Measurements from ENCODE around the gene MAP3K2.
A peak's percentile ranks its signal among the peaks of the same experiment; 100 is the strongest.
"Not testable (repeated sequence)": the region's sequence is repeated elsewhere in the genome, so short reads cannot be mapped to it uniquely, and the experiment has no call there.

Gene MAP3K2

DNA sequence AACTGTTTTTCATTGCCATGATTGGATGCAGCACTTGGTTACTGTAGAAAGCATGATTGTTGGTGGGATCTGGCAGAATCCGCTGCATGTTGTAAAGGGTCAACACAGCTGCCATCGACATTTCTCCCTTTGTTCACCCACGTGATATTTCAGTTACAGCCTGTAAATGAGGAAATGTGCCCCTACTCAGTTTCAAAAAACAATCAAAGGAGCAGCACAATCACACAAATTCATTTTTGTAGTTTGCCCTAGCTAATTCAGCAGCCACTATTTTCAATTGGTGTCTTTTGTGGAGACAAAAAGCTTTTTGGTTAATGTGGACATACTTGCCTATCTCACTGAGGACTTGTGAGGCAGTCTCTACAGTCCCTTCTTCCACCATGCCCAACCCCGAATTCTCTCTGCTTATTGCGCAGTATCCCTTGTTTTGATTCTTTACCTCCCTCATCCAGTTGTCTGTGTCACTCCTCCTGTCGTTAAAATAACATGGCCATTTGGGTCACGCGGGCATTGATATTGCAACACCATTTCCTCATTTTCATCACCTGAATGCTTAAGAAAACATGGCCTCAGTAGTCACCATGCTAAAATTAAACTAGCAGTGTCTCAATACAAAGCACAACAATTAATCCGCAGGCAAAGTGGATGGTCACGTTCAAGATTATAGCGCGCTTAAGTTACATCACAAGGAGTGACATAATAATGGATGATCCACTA lies 24.0 kb upstream of the MAP3K2 start:
- H3K36me3 ChIP-seq (ENCODE audit: insufficient read depth, low read length), result no peaks in the 10 kb centered on the region
- peak overlapping the region; percentile 22 for H3K4me3 ChIP-seq (ENCODE audit: low read length)
- no peaks in the 10 kb centered on the region for H3K9me3 ChIP-seq (replicated peaks; ENCODE audit: low read length)
- peak overlapping the region; percentile 31 for H3K9ac ChIP-seq (ENCODE audit: low read depth, low read length)
- no peaks in the 10 kb centered on the region for H3K27me3 ChIP-seq (ENCODE audit: control insufficient read depth, insufficient read depth, low read length)
- peak overlapping the region; percentile 72 for H3K4me2 ChIP-seq (ENCODE audit: low read length)
- peaks cover 89% of the 10 kb centered on the region for H3K4me1 ChIP-seq (ENCODE audit: control insufficient read depth, insufficient read depth, low read length)

DNA sequence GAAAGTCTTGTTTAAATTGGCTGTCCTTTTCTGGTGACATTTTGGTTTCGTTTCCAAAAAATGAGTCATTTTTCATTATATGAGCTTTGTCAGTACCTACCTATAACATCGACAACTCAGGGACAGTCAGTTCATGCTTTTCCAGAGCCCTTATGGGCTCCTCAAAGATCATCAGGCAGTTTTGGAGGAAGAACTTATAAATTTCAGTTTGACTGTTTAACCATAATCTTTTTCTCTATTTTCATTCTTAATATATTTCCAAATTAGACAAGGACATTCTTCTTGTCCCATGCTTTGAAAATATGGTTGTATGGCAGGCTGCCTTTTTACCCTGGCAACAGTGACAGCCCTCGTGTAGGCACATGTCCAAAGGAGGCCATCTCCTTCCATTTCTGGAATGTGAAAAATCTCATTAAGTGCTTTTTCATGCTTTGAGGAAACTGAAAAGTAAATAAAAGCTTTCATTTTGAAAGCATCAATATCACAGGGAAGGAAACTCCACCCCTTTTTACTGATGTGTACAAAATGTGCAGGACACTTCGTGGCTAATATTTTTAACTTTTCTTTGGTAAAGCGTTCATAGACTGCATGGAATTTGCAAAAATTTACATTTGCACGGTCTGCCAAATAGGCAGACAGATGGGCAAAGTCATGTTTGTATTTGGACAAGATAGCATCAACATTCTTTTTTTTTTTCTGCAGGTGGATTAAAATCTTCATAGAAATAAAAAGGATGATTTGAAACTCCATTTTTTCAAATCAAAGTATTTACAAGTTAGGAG lies 23.3 kb upstream of the MAP3K2 start:
- peak overlapping the region; percentile 36 for H3K4me3 ChIP-seq (ENCODE audit: low read length)

DNA sequence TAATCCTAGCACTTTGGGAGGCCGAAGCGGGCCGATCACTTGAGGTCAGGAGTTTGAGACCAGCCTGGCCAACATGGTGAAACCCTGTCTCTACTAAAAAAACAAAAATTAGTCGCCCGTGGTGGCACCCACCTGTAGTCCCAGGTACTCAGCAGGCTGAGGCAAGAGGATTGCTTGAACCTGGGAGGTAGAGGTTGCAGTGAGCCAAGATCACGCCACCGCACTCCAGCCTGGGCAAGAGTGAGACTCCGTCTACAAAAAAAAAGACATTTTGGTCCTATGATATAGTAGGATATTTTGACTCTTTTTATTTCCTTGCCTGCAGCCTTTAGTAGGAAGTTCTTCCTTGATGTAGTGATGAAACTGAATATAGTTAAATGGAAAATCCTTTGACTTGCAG lies 21.9 kb upstream of the MAP3K2 start:
- not testable (repeated sequence) for H3K9ac ChIP-seq (ENCODE audit: low read depth, low read length); H3K4me3 ChIP-seq (ENCODE audit: low read length); H3K4me2 ChIP-seq (ENCODE audit: low read length); H3K9me3 ChIP-seq (replicated peaks; ENCODE audit: low read length); H3K27me3 ChIP-seq (ENCODE audit: control insufficient read depth, insufficient read depth, low read length); H3K36me3 ChIP-seq (ENCODE audit: insufficient read depth, low read length)
- peaks cover 71% of the 10 kb centered on the region for H3K4me1 ChIP-seq (ENCODE audit: control insufficient read depth, insufficient read depth, low read length)

More for the DNA sequence above, 23.3 kb upstream of the MAP3K2 start:
- Histone ChIP-seq H3K9me3 (replicated peaks; ENCODE audit: low read length) (no peaks in the 10 kb centered on the region), H3K9ac (ENCODE audit: low read depth, low read length) (peak overlapping the region; percentile 57), H3K27me3 (ENCODE audit: control insufficient read depth, insufficient read depth, low read length) (no peaks in the 10 kb centered on the region), H3K36me3 (ENCODE audit: insufficient read depth, low read length) (no peaks in the 10 kb centered on the region), H3K4me2 (ENCODE audit: low read length) (peak overlapping the region; percentile 72), H3K4me1 (ENCODE audit: control insufficient read depth, insufficient read depth, low read length) (peaks cover 85% of the 10 kb centered on the region)

DNA sequence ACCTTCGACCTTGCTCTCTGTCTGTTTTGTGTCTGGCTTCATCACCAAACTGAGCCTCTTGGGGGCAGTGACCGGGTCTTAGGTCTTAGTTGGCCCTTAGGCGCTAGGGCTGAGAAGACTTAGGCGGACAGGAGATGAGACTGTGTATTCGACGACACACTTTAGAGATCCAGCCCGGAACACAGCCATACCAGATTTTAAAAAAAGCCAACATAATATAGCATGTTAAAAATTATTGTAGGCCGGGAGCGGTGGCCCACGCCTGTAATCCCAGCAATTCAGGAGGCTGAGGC lies 21.0 kb upstream of the MAP3K2 start:
- H3K4me1 ChIP-seq (ENCODE audit: control insufficient read depth, insufficient read depth, low read length), result peaks cover 68% of the 10 kb centered on the region
- H3K4me3 ChIP-seq (ENCODE audit: low read length), result peak overlapping the region; percentile 62
- H3K36me3 ChIP-seq (ENCODE audit: insufficient read depth, low read length), result no peaks in the 10 kb centered on the region
- peak overlapping the region; percentile 79 for H3K9ac ChIP-seq (ENCODE audit: low read depth, low read length)
- no peaks in the 10 kb centered on the region for H3K27me3 ChIP-seq (ENCODE audit: control insufficient read depth, insufficient read depth, low read length)
- peak overlapping the region; percentile 73 for H3K4me2 ChIP-seq (ENCODE audit: low read length)
- no peaks in the 10 kb centered on the region for H3K9me3 ChIP-seq (replicated peaks; ENCODE audit: low read length)

DNA sequence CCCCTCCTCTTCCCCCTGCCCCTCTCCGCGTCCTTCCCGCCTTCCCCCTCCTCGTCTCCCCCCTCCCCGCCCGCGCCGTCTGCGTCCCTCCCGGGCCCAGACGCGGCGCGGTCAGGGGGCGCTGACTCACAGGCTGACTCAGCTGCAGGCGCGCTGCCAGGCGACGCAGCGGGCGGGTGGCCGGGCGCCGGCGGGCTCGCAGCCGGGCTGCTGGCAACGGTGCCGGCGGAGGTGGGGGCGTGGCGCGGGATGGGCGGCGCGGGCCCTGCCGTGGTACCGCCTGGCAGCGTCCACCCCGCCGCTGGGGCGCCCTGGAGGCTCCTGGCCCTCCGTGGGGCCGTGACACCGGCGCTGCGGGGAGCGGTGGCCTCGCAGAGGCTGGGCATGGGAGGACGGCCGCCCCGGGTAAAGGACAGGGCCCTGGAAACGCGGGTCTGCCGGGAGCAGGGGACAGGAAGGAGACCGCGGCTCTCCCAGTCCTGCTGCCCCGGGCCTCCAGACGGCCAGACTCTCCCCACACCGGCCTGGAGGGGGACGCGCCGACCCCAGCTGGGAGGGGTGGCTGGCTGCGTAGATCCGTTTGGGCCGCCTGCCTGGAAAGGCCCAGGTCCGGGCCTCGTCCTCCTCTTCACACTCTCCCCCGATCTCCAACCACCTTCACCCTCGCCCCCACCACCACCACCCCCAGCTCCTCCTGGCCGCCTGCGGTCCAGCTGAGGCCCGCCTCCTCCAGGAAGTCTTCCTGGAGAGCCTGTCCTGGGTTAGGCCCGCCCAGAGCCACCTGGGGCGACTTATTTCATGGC lies 20.4 kb upstream of the MAP3K2 start:
- H3K9ac ChIP-seq (ENCODE audit: low read depth, low read length), result peak overlapping the region; percentile 79

DNA sequence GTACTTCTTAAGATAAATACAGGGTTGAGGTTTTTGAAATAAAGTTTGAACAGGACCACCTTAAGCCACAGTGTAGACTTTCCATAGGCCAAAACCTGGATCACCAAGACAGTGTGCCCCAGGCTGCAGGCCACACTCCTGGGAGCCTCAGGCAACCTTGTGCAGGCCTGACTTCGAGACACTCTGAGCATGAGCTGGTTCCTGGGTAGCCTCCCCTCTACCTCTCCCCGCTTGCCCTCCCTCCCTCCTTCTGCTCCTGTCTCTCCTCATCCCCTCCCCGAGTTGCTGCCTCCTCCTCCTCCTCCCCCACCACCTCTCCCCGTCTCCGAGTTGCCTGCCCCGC lies 19.9 kb upstream of the MAP3K2 start:
- H3K27me3 ChIP-seq (ENCODE audit: control insufficient read depth, insufficient read depth, low read length), result no peaks in the 10 kb centered on the region
- H3K36me3 ChIP-seq (ENCODE audit: insufficient read depth, low read length), result no peaks in the 10 kb centered on the region
- H3K9me3 ChIP-seq (replicated peaks; ENCODE audit: low read length), result no peaks in the 10 kb centered on the region
- H3K4me3 ChIP-seq (ENCODE audit: low read length), result no peak overlapping the region
- no peak overlapping the region for H3K9ac ChIP-seq (ENCODE audit: low read depth, low read length)
- no peak overlapping the region for H3K4me2 ChIP-seq (ENCODE audit: low read length)
- H3K4me1 ChIP-seq (ENCODE audit: control insufficient read depth, insufficient read depth, low read length), result peaks cover 57% of the 10 kb centered on the region

More for the DNA sequence above, 20.4 kb upstream of the MAP3K2 start:
- Histone ChIP-seq H3K4me1 (ENCODE audit: control insufficient read depth, insufficient read depth, low read length) (peaks cover 62% of the 10 kb centered on the region), H3K9me3 (replicated peaks; ENCODE audit: low read length) (no peaks in the 10 kb centered on the region), H3K4me3 (ENCODE audit: low read length) (peak overlapping the region; percentile 62), H3K4me2 (ENCODE audit: low read length) (peak overlapping the region; percentile 73), H3K36me3 (ENCODE audit: insufficient read depth, low read length) (no peaks in the 10 kb centered on the region), H3K27me3 (ENCODE audit: control insufficient read depth, insufficient read depth, low read length) (no peaks in the 10 kb centered on the region)

DNA sequence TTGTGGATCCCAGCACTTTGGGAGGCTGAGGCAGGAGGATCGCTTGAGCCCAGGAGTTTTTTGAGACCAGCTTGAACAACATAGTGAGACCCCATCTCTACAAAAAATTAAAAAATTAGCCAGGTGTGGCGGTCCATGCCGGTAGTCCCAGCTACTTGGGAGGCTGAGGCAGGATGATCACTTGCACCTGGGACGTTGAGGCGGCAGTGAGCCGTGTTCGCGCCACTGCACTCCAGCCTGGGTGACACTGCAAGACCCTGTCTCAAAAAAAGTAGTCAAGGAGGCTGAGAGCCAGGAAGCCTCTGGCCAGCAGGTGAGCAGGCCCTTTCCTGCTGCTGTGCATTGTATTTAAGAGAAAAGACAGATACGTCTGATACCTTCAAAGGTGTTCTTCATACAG lies 19.3 kb upstream of the MAP3K2 start:
- Histone ChIP-seq H3K36me3 (ENCODE audit: insufficient read depth, low read length) (no peaks in the 10 kb centered on the region), H3K4me2 (ENCODE audit: low read length) (no peak overlapping the region), H3K27me3 (ENCODE audit: control insufficient read depth, insufficient read depth, low read length) (no peaks in the 10 kb centered on the region), H3K9me3 (replicated peaks; ENCODE audit: low read length) (no peaks in the 10 kb centered on the region), H3K4me3 (ENCODE audit: low read length) (no peak overlapping the region), H3K9ac (ENCODE audit: low read depth, low read length) (no peak overlapping the region), H3K4me1 (ENCODE audit: control insufficient read depth, insufficient read depth, low read length) (peaks cover 52% of the 10 kb centered on the region)

DNA sequence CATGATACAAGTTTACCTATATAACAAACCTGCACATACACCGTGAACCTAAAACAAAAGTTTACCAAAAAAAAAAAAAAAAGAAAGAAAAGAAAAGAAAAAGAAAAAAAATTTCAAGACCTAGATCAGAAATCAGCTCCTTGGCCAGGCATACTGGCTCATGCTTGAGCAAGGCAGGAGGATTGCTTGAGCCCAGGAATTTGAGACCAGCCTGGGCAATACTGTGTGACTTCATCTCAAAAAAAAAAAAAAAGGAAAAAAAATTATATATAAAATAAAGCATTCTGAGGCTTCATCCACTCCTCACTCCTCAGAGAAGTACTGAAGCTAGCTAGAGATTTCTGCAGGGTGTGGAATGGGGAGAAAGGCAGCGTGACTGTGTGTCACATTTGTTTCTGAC lies 18.7 kb upstream of the MAP3K2 start:
- H3K9ac ChIP-seq (ENCODE audit: low read depth, low read length), result no peak overlapping the region
- H3K36me3 ChIP-seq (ENCODE audit: insufficient read depth, low read length), result no peaks in the 10 kb centered on the region
- H3K9me3 ChIP-seq (replicated peaks; ENCODE audit: low read length), result no peaks in the 10 kb centered on the region
- no peak overlapping the region for H3K4me2 ChIP-seq (ENCODE audit: low read length)
- H3K4me1 ChIP-seq (ENCODE audit: control insufficient read depth, insufficient read depth, low read length), result peaks cover 46% of the 10 kb centered on the region
- H3K4me3 ChIP-seq (ENCODE audit: low read length), result no peak overlapping the region
- no peaks in the 10 kb centered on the region for H3K27me3 ChIP-seq (ENCODE audit: control insufficient read depth, insufficient read depth, low read length)

DNA sequence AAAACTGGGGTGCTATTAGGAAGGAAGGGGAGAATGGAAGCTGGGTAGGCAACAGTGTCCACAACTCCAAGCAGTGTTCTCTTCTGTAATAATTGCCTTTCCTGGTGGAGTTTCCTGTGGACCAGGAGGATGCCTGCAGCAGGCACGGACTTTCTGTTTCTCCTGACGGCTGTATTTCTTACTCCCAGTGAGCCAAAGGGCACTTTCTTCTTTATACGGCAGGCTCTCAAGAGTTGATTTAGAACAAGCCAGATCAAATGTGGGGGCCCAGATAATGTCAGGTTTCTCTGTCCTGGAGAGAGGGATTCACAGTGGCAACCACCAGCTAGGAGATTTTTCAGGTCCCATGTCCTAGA lies 17.5 kb upstream of the MAP3K2 start:
- no peak overlapping the region for H3K9ac ChIP-seq (ENCODE audit: low read depth, low read length)
- no peaks in the 10 kb centered on the region for H3K9me3 ChIP-seq (replicated peaks; ENCODE audit: low read length)
- H3K4me3 ChIP-seq (ENCODE audit: low read length), result no peak overlapping the region
- H3K27me3 ChIP-seq (ENCODE audit: control insufficient read depth, insufficient read depth, low read length), result no peaks in the 10 kb centered on the region
- H3K36me3 ChIP-seq (ENCODE audit: insufficient read depth, low read length), result no peaks in the 10 kb centered on the region
- H3K4me1 ChIP-seq (ENCODE audit: control insufficient read depth, insufficient read depth, low read length), result peaks cover 34% of the 10 kb centered on the region
- no peak overlapping the region for H3K4me2 ChIP-seq (ENCODE audit: low read length)

DNA sequence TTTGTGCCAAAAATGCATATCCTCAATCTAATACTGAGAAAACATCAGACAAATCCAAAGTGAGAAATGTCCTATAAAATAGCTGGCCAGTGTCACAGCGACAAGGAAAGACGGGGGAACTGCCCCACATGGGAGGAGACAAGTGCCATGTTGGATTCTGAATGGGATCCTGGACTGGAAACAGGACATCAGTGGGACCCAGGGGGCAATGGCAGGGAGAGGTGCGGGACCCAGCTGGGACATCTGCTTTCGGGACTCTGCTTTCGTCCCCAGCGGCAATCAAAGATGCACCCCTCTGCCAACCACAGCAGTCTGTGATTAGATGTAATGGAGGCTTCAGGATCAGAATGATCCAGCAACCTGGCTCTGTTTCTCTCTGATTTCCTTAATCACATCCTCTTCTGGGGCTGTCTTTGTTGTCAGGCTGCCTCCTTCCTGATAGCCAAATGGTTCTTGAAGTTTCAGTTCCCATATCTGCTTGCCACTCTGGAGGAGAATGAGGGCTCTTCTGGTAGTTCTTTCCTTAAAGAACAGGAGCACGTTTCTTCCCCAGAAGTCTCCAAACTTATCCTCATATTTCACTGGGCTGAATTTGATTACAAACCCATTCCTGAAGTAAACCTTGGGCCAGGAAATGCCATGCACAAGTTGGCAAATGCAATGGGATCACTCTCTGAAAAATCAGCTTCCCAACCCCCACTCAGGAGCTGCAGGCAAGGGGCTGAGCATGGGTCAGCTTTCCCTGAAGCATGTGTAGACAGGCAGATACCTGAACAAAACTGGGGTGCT lies 16.9 kb upstream of the MAP3K2 start:
- H3K4me3 ChIP-seq (ENCODE audit: low read length), result no peak overlapping the region
- no peak overlapping the region for H3K4me2 ChIP-seq (ENCODE audit: low read length)
- H3K9me3 ChIP-seq (replicated peaks; ENCODE audit: low read length), result no peaks in the 10 kb centered on the region
- no peaks in the 10 kb centered on the region for H3K36me3 ChIP-seq (ENCODE audit: insufficient read depth, low read length)
- no peaks in the 10 kb centered on the region for H3K27me3 ChIP-seq (ENCODE audit: control insufficient read depth, insufficient read depth, low read length)
- H3K9ac ChIP-seq (ENCODE audit: low read depth, low read length), result no peak overlapping the region
- peaks cover 28% of the 10 kb centered on the region for H3K4me1 ChIP-seq (ENCODE audit: control insufficient read depth, insufficient read depth, low read length)

DNA sequence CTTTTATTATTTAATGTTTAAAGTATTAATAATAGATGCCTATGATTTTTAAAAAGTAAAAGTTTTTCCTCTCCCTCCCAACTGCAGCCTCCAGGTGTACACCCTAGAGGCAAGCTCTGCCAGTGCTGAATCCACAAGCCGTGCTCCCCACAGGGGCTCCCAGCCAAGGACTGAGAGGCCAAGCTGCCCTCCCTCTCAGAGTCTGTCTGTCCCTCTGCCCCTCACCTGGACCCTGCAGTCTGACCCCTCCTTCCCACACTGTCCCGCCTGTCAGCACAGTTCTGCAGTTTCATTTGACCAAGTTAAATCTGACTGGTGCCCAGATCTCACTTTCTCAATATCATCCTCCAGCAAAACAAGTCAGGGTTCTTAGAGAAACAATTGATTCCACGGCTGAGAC lies 15.7 kb upstream of the MAP3K2 start:
- Histone ChIP-seq H3K27me3 (ENCODE audit: control insufficient read depth, insufficient read depth, low read length) (no peaks in the 10 kb centered on the region), H3K9ac (ENCODE audit: low read depth, low read length) (no peak overlapping the region), H3K9me3 (replicated peaks; ENCODE audit: low read length) (no peaks in the 10 kb centered on the region), H3K4me2 (ENCODE audit: low read length) (no peak overlapping the region), H3K4me1 (ENCODE audit: control insufficient read depth, insufficient read depth, low read length) (peaks cover 22% of the 10 kb centered on the region), H3K36me3 (ENCODE audit: insufficient read depth, low read length) (no peaks in the 10 kb centered on the region), H3K4me3 (ENCODE audit: low read length) (no peak overlapping the region)

Measured in skeletal muscle satellite cell (primary cell).